Karpas-422 (cell line): ENCODE measurements around the gene RAB15. TPM values are rescaled to one million over a fixed set of nuclear protein-coding genes. Genes with fewer than 3 reads are reported as not detected.

ENCODE experiments used
- DNase-seq: peaks from one replicate; pipeline ENCODE4 v3.0.0-alpha.2; 2015
- H2AFZ ChIP-seq: fragments of 200-600 bp; sonication (generic); 2 replicates; pipeline ENCODE4 v1.6.1; 2014; ENCODE audit warnings: antibody characterized with exemption, low read length, mixed read lengths
- H3K27ac ChIP-seq: fragments of 200-600 bp; sonication (generic); 2 replicates; pipeline ENCODE4 v1.5.1; 2014; ENCODE audit warnings: mild to moderate bottlenecking, low read length, moderate library complexity
- H3K27me3 ChIP-seq: fragments of 200-600 bp; sonication (generic); 2 replicates; pipeline ENCODE4 v1.6.1; 2014; ENCODE audit warnings: low read length, mixed read lengths
- H3K36me3 ChIP-seq: fragments of 200-600 bp; sonication (generic); 2 replicates; pipeline ENCODE4 v1.6.1; 2014; ENCODE audit warnings: low read length, mixed read lengths; ENCODE audit not compliant: insufficient read depth
- H3K4me1 ChIP-seq: fragments of 200-600 bp; sonication (generic); 2 replicates; pipeline ENCODE4 v1.6.1; 2014; ENCODE audit warnings: mild to moderate bottlenecking, low read length, mixed read lengths
- H3K4me2 ChIP-seq: fragments of 200-600 bp; sonication (generic); 2 replicates; pipeline ENCODE4 v1.6.1; 2014; ENCODE audit warnings: low read length, low read depth, mild to moderate bottlenecking; ENCODE audit not compliant: poor library complexity, severe bottlenecking
- H3K4me3 ChIP-seq: fragments of 200-600 bp; sonication (generic); 2 replicates; pipeline ENCODE4 v1.5.1; 2014; ENCODE audit warnings: mild to moderate bottlenecking, antibody characterized with exemption, low read length, mixed read lengths
- H3K79me2 ChIP-seq: fragments of 200-600 bp; sonication (generic); 2 replicates; pipeline ENCODE4 v1.6.1; 2014; ENCODE audit warnings: mild to moderate bottlenecking, low read length, mixed read lengths
- H3K9ac ChIP-seq: fragments of 200-600 bp; sonication (generic); 2 replicates; pipeline ENCODE4 v1.6.0; 2014; ENCODE audit warnings: low read length
- H3K9me2 ChIP-seq: fragments of 200-600 bp; sonication (generic), shearing (Covaris generic); replicated peaks from 2 replicates; pipeline ENCODE4 v1.6.0; 2014; ENCODE audit warnings: mild to moderate bottlenecking, low read length, moderate library complexity; ENCODE audit not compliant: insufficient read depth
- H3K9me3 ChIP-seq: fragments of 300-700, 200-600 bp; sonication (generic); 2 replicates; pipeline ENCODE4 v1.6.1; 2014; ENCODE audit warnings: low read length, mixed read lengths
- H4K20me1 ChIP-seq: fragments of 200-600 bp; sonication (generic); 2 replicates; pipeline ENCODE4 v1.6.1; 2014; ENCODE audit warnings: mild to moderate bottlenecking, antibody characterized with exemption, low read length, low read depth; ENCODE audit not compliant: insufficient read depth
- total RNA-seq: library from RNA; depleted of rRNA; stranded (reverse); fragments of >200 nt; shearing (Covaris generic); gene quantifications from 2 replicates; pipeline ENCODE4 v1.2.3, GENCODE V29; 2014; ENCODE audit warnings: low replicate concordance

Gene RAB15
- total RNA-seq, 1 experiment from 2014 or later: 1.2 TPM

GRCh38 chr14:64937171-64937820 is 34.8 kb downstream of the RAB15 start:
- peaks cover 48% of the 10 kb centered on the region for H3K36me3 ChIP-seq
- H3K4me1 ChIP-seq: no peaks in the 10 kb centered on the region
- no peak overlapping the region for H3K9ac ChIP-seq
- H3K9me2 ChIP-seq: no peaks in the 10 kb centered on the region
- H2AFZ ChIP-seq: no peak overlapping the region
- no peaks in the 10 kb centered on the region for H3K9me3 ChIP-seq
- no peak for DNase-seq
- H4K20me1 ChIP-seq: no peaks in the 10 kb centered on the region; the same call in 1 of the 2 replicates
- H3K4me2 ChIP-seq: no peak overlapping the region
- H3K27ac ChIP-seq: no peak overlapping the region
- H3K4me3 ChIP-seq: no peak overlapping the region
- no peaks in the 10 kb centered on the region for H3K27me3 ChIP-seq
- peaks cover 57% of the 10 kb centered on the region for H3K79me2 ChIP-seq

DNA sequence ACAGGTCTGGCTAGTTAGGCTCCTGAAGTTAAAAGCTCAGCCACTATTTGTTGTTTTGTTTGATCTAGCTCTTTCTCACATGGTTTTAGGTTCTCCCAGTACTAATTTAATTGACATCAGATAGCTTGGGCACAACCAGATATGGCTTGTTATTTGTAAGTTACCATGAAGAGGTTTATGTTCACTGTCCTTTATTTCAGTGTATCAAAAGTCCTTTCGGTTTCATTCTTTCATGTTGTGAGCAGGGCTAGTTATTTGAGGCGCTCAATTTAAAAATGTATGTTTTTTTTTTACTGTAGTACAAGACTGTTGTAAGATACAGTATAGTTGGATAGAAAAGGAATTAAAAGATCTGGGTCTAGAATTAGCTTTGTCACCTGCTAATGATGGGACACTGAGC is 36.6 kb downstream of the RAB15 start:
- H3K36me3 ChIP-seq: peaks cover 61% of the 10 kb centered on the region

GRCh38 chr14:64934338-64934929 is 37.7 kb downstream of the RAB15 start:
- Histone ChIP-seq H4K20me1 (peaks cover 6% of the 10 kb centered on the region; the same call in 1 of the 2 replicates), H3K4me2 (no peak overlapping the region), H3K4me3 (no peak overlapping the region), H3K36me3 (peaks cover 72% of the 10 kb centered on the region), H3K79me2 (peaks cover 86% of the 10 kb centered on the region), H3K9ac (no peak overlapping the region), H3K27me3 (no peaks in the 10 kb centered on the region), H3K4me1 (no peaks in the 10 kb centered on the region), H2AFZ (no peak overlapping the region), H3K9me2 (no peaks in the 10 kb centered on the region), H3K9me3 (no peaks in the 10 kb centered on the region), H3K27ac (no peak overlapping the region)
- DNase-seq: no peak

More for the DNA sequence above, 36.6 kb downstream of the RAB15 start:
- Histone ChIP-seq H3K9ac (no peak overlapping the region), H3K9me2 (no peaks in the 10 kb centered on the region), H3K4me3 (no peak overlapping the region), H3K4me1 (no peaks in the 10 kb centered on the region), H2AFZ (no peak overlapping the region), H3K27me3 (no peaks in the 10 kb centered on the region), H3K27ac (no peak overlapping the region), H3K4me2 (no peak overlapping the region), H4K20me1 (peaks cover 6% of the 10 kb centered on the region; the same call in 1 of the 2 replicates), H3K9me3 (no peaks in the 10 kb centered on the region), H3K79me2 (peaks cover 75% of the 10 kb centered on the region)
- DNase-seq: no peak

DNA sequence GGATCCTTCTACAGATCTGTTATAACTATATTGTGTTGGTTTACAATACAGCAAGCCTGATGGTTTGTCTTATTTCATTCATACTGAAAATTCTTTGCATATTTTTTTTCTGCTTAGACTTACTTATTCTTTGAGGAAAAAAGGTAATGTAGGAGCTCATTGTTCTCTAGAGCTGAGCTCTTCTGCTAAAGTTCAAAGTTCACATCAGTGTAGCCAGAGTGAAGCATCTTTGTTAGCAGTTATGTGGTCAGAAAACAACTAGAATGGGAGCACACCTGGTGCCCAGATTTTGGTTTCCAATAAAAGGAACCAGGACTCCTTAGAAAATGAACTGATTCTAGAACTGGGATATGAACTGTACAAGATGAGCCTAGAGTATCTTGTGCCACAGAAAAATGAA is 39.9 kb downstream of the RAB15 start:
- no peaks in the 10 kb centered on the region for H3K9me3 ChIP-seq
- H3K36me3 ChIP-seq: peaks cover 91% of the 10 kb centered on the region
- H3K27ac ChIP-seq: no peak overlapping the region
- H2AFZ ChIP-seq: no peak overlapping the region
- H3K27me3 ChIP-seq: no peaks in the 10 kb centered on the region
- H3K4me3 ChIP-seq: no peak overlapping the region
- H3K4me1 ChIP-seq: no peaks in the 10 kb centered on the region
- peaks cover 6% of the 10 kb centered on the region for H4K20me1 ChIP-seq
- H3K9me2 ChIP-seq: no peaks in the 10 kb centered on the region
- no peak overlapping the region for H3K4me2 ChIP-seq
- no peak for DNase-seq
- H3K9ac ChIP-seq: no peak overlapping the region
- H3K79me2 ChIP-seq: peaks cover 96% of the 10 kb centered on the region

- Histone ChIP-seq H3K79me2 (peaks cover 96% of the 10 kb centered on the region), H3K27ac (no peak overlapping the region), H3K9me2 (no peaks in the 10 kb centered on the region), H3K9me3 (no peaks in the 10 kb centered on the region), H3K27me3 (no peaks in the 10 kb centered on the region), H3K4me2 (no peak overlapping the region), H3K9ac (no peak overlapping the region), H4K20me1 (peaks cover 13% of the 10 kb centered on the region), H3K4me1 (no peaks in the 10 kb centered on the region), H2AFZ (no peak overlapping the region), H3K36me3 (peaks cover 91% of the 10 kb centered on the region), H3K4me3 (no peak overlapping the region)
- DNase-seq: no peak
These were observed 41.0 kb downstream of the RAB15 start for GRCh38 chr14:64931123-64931522.

- H3K27me3 ChIP-seq: no peaks in the 10 kb centered on the region
- no peak overlapping the region for H2AFZ ChIP-seq
- H3K79me2 ChIP-seq: peaks cover 95% of the 10 kb centered on the region
- no peak overlapping the region for H3K9ac ChIP-seq
- H4K20me1 ChIP-seq: peaks cover 17% of the 10 kb centered on the region
- H3K4me2 ChIP-seq: no peak overlapping the region
- H3K9me3 ChIP-seq: no peaks in the 10 kb centered on the region
- H3K4me3 ChIP-seq: no peak overlapping the region
- no peak overlapping the region for H3K27ac ChIP-seq
- H3K36me3 ChIP-seq: peaks cover 92% of the 10 kb centered on the region
- H3K4me1 ChIP-seq: no peaks in the 10 kb centered on the region
- no peak for DNase-seq
- no peaks in the 10 kb centered on the region for H3K9me2 ChIP-seq
These were observed 41.9 kb downstream of the RAB15 start for GRCh38 chr14:64930085-64930843.

GRCh38 chr14:64929014-64929359 is 43.1 kb downstream of the RAB15 start:
- H3K4me1 ChIP-seq: no peaks in the 10 kb centered on the region
- peaks cover 95% of the 10 kb centered on the region for H3K36me3 ChIP-seq
- H3K4me3 ChIP-seq: no peak overlapping the region

GRCh38 chr14:64928239-64929013 is 43.7 kb downstream of the RAB15 start:
- Histone ChIP-seq H3K27ac (no peak overlapping the region), H3K9me3 (no peaks in the 10 kb centered on the region), H3K36me3 (peaks cover 95% of the 10 kb centered on the region), H3K9ac (no peak overlapping the region), H3K4me2 (no peak overlapping the region), H3K79me2 (peaks cover 98% of the 10 kb centered on the region), H3K4me1 (no peaks in the 10 kb centered on the region), H3K4me3 (no peak overlapping the region), H2AFZ (no peak overlapping the region), H3K9me2 (no peaks in the 10 kb centered on the region), H3K27me3 (no peaks in the 10 kb centered on the region), H4K20me1 (peaks cover 17% of the 10 kb centered on the region)
- no peak for DNase-seq

More at GRCh38 chr14:64929014-64929359, 43.1 kb downstream of the RAB15 start:
- no peaks in the 10 kb centered on the region for H3K9me2 ChIP-seq
- H3K79me2 ChIP-seq: peaks cover 98% of the 10 kb centered on the region
- H3K27ac ChIP-seq: no peak overlapping the region
- H3K9ac ChIP-seq: no peak overlapping the region
- H4K20me1 ChIP-seq: peaks cover 17% of the 10 kb centered on the region
- H3K9me3 ChIP-seq: no peaks in the 10 kb centered on the region
- H2AFZ ChIP-seq: no peak overlapping the region
- no peak overlapping the region for H3K4me2 ChIP-seq
- DNase-seq: no peak
- no peaks in the 10 kb centered on the region for H3K27me3 ChIP-seq
